IPS-18a (cell line): ENCODE measurements around the gene SLC16A11.
"Not testable (repeated sequence)": the region's sequence is repeated elsewhere in the genome, so short reads cannot be mapped to it uniquely, and the experiment has no call there.

Source experiments
- H3K27ac ChIP-seq: one replicate; pipeline ENCODE4 v1.5.1; 2013; ENCODE audit warnings: low read length
- H3K27me3 ChIP-seq: one replicate; pipeline ENCODE4 v1.6.1; 2013; ENCODE audit warnings: mild to moderate bottlenecking, low read length; ENCODE audit not compliant: control insufficient read depth, insufficient read depth
- H3K36me3 ChIP-seq: one replicate; pipeline ENCODE4 v1.6.1; 2013; ENCODE audit warnings: low read depth, low read length; ENCODE audit not compliant: control insufficient read depth
- H3K4me1 ChIP-seq: one replicate; pipeline ENCODE4 v1.6.1; 2013; ENCODE audit warnings: low read depth, low read length; ENCODE audit not compliant: control insufficient read depth
- H3K4me3 ChIP-seq: one replicate; pipeline ENCODE4 v1.5.1; 2013; ENCODE audit warnings: low read length
- H3K9ac ChIP-seq: one replicate; pipeline ENCODE4 v1.6.1; 2013; ENCODE audit warnings: mild to moderate bottlenecking, low read length, moderate library complexity
- H3K9me3 ChIP-seq: one replicate; pipeline ENCODE4 v1.6.1; 2013; ENCODE audit warnings: low read depth, low read length; ENCODE audit not compliant: control insufficient read depth

SLC16A11 gene

DNA sequence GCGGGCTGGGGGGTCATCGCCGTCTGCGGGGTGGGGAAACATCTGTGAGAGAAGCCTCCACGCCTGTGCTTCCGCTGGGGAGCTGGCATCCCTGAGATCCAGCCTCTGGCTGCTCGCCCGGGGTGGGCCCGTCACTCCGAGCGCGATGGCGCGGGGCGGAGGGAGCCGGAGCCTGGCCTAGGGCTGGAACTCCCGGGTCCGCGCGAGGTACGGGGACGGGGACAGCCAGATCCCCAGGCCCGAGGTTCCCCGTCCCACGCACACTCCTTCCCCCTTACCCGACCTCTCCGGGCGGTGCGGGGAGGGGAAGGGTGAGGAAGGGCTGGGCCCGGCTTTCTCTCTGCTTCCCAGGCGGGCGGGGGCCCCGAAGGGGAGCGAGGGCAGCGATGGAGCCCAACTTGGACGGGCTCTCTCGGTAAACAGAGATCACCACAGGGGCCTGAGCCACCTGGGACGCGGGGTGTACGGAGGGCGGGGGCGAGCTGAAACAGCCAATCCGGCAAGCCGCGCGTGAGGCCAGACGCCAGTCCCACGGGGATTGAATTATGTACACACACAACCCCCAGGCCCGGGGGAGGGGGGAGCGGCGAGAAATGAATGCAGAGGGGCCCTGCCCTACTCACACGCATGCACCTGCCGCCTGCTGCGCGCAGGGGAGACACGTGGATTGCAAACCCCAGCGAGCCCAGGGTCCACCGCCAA is at the start of gene SLC16A11:
Gene SLC16A11 (minus strand): TSS at position 596 of the 702 bp plus-strand sequence. CDS start 579 bp downstream, at position 17.
- Histone ChIP-seq H3K4me3 (peak within 1 kb of the TSS; percentile 59), H3K9me3 (no peaks in the 10 kb centered on the region), H3K27ac (no peak within 1 kb of the TSS), H3K36me3 (no peaks in the 10 kb centered on the region), H3K27me3 (peaks cover 56% of the 10 kb centered on the region), H3K9ac (no peak within 1 kb of the TSS), H3K4me1 (peaks cover 9% of the 10 kb centered on the region)

GRCh38 chr17:7091311-7092005 is 47.6 kb upstream of the SLC16A11 start:
- H3K9ac ChIP-seq, H3K4me1 ChIP-seq, H3K9me3 ChIP-seq, H3K4me3 ChIP-seq, H3K27me3 ChIP-seq, H3K27ac ChIP-seq, H3K36me3 ChIP-seq: not testable (repeated sequence)

- not testable (repeated sequence) for H3K4me1 ChIP-seq
Measured at GRCh38 chr17:7089570-7089969, 45.7 kb upstream of the SLC16A11 start.

GRCh38 chr17:7088442-7088841 is 44.5 kb upstream of the SLC16A11 start:
- not testable (repeated sequence) for H3K9me3 ChIP-seq, H3K4me1 ChIP-seq, H3K36me3 ChIP-seq, H3K27me3 ChIP-seq, H3K4me3 ChIP-seq, H3K9ac ChIP-seq, H3K27ac ChIP-seq

More at GRCh38 chr17:7089570-7089969, 45.7 kb upstream of the SLC16A11 start:
- H3K9ac ChIP-seq, H3K27ac ChIP-seq, H3K36me3 ChIP-seq, H3K4me3 ChIP-seq, H3K9me3 ChIP-seq, H3K27me3 ChIP-seq: not testable (repeated sequence)

- no peaks in the 10 kb centered on the region for H3K36me3 ChIP-seq
- no peak overlapping the region for H3K9ac ChIP-seq
- H3K4me3 ChIP-seq = no peak overlapping the region
- H3K27ac ChIP-seq = no peak overlapping the region
- no peaks in the 10 kb centered on the region for H3K27me3 ChIP-seq
- no peaks in the 10 kb centered on the region for H3K4me1 ChIP-seq
- H3K9me3 ChIP-seq = no peaks in the 10 kb centered on the region
Measured at GRCh38 chr17:7084088-7084487, 40.2 kb upstream of the SLC16A11 start.

DNA sequence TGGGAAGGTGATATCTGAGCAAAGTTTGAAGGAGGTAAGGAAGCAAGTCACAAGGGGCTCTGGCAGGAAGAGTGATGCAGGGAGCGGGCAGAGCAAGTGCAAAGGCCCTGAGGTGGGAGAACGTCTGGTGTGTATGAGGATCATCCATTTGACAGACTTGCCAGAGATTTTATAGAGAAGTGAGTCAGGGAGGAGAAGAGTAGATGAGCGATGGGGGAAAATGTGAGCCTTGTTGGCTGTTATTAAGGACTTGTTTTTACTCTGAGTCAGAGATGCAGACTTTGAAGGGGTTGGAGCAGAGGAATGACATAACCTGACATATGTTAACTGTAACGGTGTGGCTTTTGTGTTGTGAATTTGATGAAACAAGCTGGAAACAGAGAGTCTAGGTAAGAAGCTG is 39.7 kb upstream of the SLC16A11 start:
- no peaks in the 10 kb centered on the region for H3K27me3 ChIP-seq

GRCh38 chr17:7081341-7082062 is 37.6 kb upstream of the SLC16A11 start:
- no peak overlapping the region for H3K27ac ChIP-seq
- no peaks in the 10 kb centered on the region for H3K27me3 ChIP-seq
- no peaks in the 10 kb centered on the region for H3K36me3 ChIP-seq
- no peaks in the 10 kb centered on the region for H3K4me1 ChIP-seq
- H3K9ac ChIP-seq = no peak overlapping the region
- H3K9me3 ChIP-seq = no peaks in the 10 kb centered on the region
- H3K4me3 ChIP-seq = no peak overlapping the region

More for the DNA sequence above, 39.7 kb upstream of the SLC16A11 start:
- Histone ChIP-seq H3K4me3 (no peak overlapping the region), H3K36me3 (no peaks in the 10 kb centered on the region), H3K9ac (no peak overlapping the region), H3K4me1 (no peaks in the 10 kb centered on the region), H3K27ac (no peak overlapping the region), H3K9me3 (no peaks in the 10 kb centered on the region)

- Histone ChIP-seq H3K4me1 (no peaks in the 10 kb centered on the region), H3K9me3 (no peaks in the 10 kb centered on the region), H3K9ac (no peak overlapping the region), H3K36me3 (no peaks in the 10 kb centered on the region), H3K4me3 (no peak overlapping the region), H3K27me3 (no peaks in the 10 kb centered on the region), H3K27ac (no peak overlapping the region)
Measured at GRCh38 chr17:7080456-7081041, 36.7 kb upstream of the SLC16A11 start.

DNA sequence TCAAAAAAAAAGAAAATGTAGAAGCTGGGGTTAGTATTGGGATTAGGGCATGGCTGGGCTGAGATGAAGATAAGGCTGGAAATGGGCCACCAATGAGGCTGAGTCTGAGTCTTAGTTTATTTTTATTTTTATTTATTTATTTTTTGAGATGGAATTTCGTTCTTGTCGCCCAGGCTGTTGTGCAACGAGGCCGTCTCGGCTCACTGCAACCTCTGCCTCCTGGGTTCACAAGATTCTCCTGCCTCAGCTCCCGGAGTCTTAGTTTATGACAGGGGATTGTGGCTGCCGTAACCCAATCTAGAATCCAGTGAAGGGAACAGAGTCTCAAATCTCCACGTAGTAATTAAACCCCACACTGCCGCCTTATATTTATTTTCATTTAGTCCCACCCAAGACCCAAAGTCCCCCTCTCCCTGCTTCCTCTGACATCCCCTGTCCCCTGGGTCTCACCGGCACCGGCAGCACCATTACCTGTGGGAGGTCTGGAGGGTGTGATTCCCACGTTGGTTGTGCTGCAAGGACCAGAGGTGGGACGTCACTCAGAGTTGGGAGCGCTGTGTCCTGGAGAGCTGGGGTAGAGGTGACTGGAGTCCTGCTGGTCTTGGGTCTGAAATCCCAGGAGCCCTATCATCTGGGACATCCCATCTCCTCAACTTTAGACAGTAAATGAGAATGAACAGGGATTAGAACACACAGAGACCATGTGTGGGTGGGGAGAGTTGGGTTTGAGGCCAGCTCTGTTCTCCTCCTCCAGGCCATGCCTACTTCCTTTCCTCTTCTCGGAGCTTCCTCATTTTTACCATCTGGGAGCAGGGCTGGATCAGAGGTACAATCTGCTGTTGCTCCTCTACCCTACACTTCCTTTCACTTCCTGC is 35.9 kb upstream of the SLC16A11 start, which contains the start of gene CLEC10A:
Gene CLEC10A (minus strand): TSS at position 671 of the 875 bp plus-strand sequence. CDS start 1,439 bp downstream, outside the sequence.
- Histone ChIP-seq H3K36me3 (no peaks in the 10 kb centered on the region), H3K9me3 (no peaks in the 10 kb centered on the region), H3K9ac (no peak within 1 kb of the TSS), H3K4me3 (no peak within 1 kb of the TSS), H3K4me1 (no peaks in the 10 kb centered on the region), H3K27ac (no peak within 1 kb of the TSS), H3K27me3 (no peaks in the 10 kb centered on the region)

DNA sequence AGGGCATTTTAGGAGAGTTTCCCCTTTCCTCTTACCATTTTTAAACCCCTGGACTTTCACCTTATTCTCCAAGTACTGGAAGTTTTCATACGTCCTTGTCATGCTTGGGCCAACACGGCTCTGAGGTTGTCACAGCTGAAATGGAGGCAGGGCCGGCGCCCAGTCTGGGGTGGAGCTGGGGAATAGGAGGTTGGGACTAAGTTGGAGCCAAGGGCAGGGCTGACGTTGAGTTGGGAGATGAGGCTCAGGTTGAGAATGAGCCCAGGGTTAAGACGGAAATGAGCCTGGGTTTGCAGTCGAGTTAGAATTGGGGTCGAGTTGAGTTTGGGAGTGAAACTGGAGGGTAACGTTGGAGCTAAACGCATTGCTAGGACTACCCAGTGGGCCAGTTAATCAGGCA is 34.8 kb upstream of the SLC16A11 start:
- no peak overlapping the region for H3K4me3 ChIP-seq
- H3K36me3 ChIP-seq = no peaks in the 10 kb centered on the region
- no peaks in the 10 kb centered on the region for H3K27me3 ChIP-seq
- no peak overlapping the region for H3K27ac ChIP-seq
- no peak overlapping the region for H3K9ac ChIP-seq
- no peaks in the 10 kb centered on the region for H3K9me3 ChIP-seq
- H3K4me1 ChIP-seq = no peaks in the 10 kb centered on the region
